GM21619 (cell line): Measurements from ENCODE around the gene COL6A3.

ENCODE experiments used
- ATAC-seq: cut with Tn5 transposase; IDR thresholded peaks from one replicate; pipeline ENCODE4 v1.9.1; 2021; ENCODE audit not compliant: unreplicated experiment

Gene COL6A3

DNA sequence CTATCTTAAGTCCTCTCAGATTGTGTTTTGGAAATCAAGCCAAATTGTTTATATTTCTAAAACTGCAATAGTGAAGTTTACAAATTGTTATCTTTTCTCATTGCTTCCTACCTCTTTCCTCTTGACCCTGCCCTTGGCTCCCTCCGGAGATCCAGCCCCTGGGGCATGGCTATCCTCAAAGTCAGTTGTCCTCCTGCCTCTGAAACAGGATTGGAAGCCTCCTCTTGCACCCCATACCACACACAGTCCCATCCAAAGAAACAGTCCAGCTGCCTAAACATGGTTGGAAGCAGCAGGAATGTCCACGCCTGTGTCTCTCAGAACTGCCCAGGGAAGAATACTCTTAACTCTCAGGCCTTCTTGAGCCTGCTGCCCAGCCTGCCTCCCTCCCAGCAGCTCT, 30.1 kb upstream of the COL6A3 start:
- ATAC-seq = no peak

GRCh38 chr2:237441605-237442274, 27.8 kb upstream of the COL6A3 start:
- ATAC-seq = no peak

DNA sequence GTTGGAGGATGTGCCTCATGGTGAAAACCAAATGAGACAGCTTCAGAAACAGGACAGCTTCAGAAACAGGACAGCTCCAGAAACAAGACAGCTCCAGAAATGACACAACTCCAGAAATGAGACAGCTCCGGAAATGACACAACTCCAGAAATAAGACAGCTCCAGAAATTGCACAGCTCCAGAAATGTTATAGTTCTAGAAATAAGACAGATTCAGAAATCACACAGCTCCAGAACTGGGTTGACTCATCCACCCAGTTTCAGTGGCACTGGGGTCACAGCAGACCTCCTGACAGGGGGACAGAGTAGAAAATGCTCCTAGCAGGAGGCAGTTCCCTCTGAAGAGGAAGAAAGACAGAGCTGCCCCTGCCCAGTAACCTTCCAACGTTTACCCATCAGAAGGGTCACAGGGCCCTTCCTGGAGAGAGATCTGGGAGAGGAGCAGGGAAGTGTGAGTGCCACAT, 26.9 kb upstream of the COL6A3 start:
- no peak for ATAC-seq

- no peak for ATAC-seq
Measured at GRCh38 chr2:237438080-237438940, 24.3 kb upstream of the COL6A3 start.

- no peak for ATAC-seq
Measured at GRCh38 chr2:237437566-237437965, 23.6 kb upstream of the COL6A3 start.

- ATAC-seq = no peak
Measured at GRCh38 chr2:237435844-237436587, 22.1 kb upstream of the COL6A3 start.

GRCh38 chr2:237434866-237435311, 20.9 kb upstream of the COL6A3 start:
- no peak for ATAC-seq

GRCh38 chr2:237433920-237434676, 20.1 kb upstream of the COL6A3 start:
- ATAC-seq = no peak

- no peak for ATAC-seq
Measured at GRCh38 chr2:237432484-237433092, 18.6 kb upstream of the COL6A3 start.

DNA sequence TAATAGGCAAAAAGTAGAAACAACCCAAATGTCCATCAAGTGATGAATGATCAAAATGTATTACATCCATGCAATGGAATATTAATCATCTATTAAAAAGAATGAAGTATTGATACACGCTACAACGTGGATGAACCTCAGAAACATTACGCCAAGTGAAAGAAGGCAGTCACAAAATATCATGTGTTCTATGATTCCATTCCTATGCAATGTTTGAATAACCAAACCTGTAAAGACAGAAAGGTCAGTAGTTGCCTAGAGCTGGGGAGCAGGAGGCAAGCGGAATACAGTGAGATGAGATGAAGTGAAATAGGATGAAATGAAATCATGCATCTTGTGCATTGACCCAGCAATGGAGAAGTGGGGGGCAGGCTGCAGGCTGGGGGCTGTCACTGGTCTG, 17.9 kb upstream of the COL6A3 start:
- no peak for ATAC-seq

DNA sequence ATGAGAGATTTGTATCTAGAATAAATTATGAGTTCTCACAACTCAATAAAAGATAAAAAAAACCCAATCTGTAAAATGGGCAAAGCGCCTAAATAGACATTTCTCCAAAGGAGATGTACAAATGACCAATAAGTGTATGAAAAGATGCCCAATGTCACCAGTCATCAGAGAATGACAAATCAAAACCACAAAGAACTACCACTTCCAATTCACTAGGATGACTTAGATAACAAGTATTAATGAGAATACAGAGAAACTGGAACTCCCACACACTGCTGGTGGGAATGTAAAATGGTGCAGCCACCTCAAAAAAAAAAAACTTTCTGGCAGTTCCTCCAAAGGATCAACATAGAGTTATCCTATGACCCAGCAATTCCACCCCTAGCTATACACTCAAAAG, 17.4 kb upstream of the COL6A3 start:
- ATAC-seq = no peak

- no peak for ATAC-seq
Measured at GRCh38 chr2:237430861-237431260, 16.9 kb upstream of the COL6A3 start.

DNA sequence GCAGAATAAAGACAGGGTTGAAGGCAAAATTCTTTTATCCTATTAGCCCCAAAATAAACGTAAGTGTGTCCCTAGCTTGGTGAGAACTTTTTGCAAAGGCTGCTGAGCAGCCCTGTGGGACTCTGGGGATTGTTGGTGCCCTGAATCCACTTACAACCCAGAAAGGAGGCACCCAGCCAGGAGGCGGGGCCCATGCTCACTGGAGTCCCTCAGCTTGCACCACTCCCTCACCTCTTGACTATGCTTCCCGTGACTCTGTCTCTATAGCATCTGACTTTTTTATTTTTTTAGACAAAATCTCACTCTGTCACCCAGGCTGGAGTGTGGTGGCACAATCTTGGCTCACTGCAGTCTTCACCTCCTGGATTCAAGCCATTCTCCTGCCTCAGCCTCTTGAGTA, 15.8 kb upstream of the COL6A3 start:
- no peak for ATAC-seq

GRCh38 chr2:237427769-237428506, 14.0 kb upstream of the COL6A3 start:
- ATAC-seq = no peak

DNA sequence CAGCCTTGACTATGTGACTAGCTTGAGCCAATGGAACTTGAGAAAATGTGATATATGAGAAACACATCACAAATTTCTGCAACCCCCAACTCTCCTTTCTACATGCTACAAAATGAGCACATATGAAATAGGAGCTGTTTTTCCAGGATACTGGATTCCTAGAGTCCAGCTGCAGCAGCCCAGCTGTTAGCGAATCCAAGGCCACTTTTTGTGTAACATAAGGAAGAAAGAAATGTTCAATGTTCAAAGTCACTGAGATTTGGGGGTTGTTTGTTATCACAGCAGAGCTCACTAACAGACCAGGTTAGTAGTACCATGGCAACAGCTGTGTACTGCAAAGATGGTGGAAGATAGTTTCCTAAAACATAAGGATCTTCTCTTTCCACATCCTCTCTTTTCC, 12.6 kb upstream of the COL6A3 start:
- no peak for ATAC-seq

- no peak for ATAC-seq
Measured at GRCh38 chr2:237425320-237425719, 11.4 kb upstream of the COL6A3 start.

DNA sequence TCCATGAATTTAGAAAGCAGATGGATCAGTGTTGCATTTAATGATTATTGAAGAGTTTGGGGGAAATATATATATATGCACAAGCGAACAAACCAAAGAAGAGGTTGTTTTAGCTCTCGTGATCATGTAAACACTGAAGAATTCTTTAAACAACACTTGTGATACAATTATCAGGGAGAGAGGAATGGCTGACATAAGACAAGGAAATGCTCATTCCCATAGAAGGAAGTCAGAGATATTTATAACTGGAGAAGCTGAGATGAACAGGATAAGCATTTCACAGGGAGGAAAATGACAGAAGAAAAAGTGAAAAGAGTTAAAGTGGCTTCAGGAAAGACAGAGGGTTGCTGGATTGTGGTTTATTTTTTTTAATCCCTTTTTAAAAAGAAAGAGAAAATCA, 10.6 kb upstream of the COL6A3 start:
- ATAC-seq = no peak

- ATAC-seq = no peak
Measured at GRCh38 chr2:237423891-237424290, 9.9 kb upstream of the COL6A3 start.

- ATAC-seq = no peak
Measured at GRCh38 chr2:237422309-237422708, 8.3 kb upstream of the COL6A3 start.
